Heart right ventricle (tissue), 16 donors: ENCODE results near the gene PSMD13. TPM values are rescaled to one million over a fixed set of nuclear protein-coding genes. Genes with fewer than 3 reads are reported as not detected.

Experiments used
- ATAC-seq, 8 donors: fragments of 200-7000 bp; cut with Tn5 transposase; one replicate each; pipeline ENCODE4 v1.9.1; 2020; ENCODE audit warnings: mild to moderate bottlenecking in 8 of 8, moderate library complexity in 8 of 8, moderate number of reproducible peaks in 1 of 8
- DNase-seq, 2 donors: peaks; one replicate each; pipeline ENCODE4 v3.0.0-alpha.2; 2020
- H3K27ac ChIP-seq, 10 donors: fragments of 200-600 bp; sonication (generic) in 2 of 10; one replicate each; pipeline versions ENCODE4 v1.5.0 to v1.8.0; 2020 to 2022; ENCODE audit warnings: mild to moderate bottlenecking in 3 of 10
- H3K27me3 ChIP-seq, 7 donors: fragments of 200-600 bp; one replicate each; pipeline ENCODE4 v1.8.0; 2021 to 2022; ENCODE audit warnings: mild to moderate bottlenecking in 2 of 7
- H3K36me3 ChIP-seq, 9 donors: fragments of 200-600 bp; sonication (generic) in 1 of 9; one replicate each; pipeline versions ENCODE4 v1.5.0 to v1.8.0; 2020 to 2022; ENCODE audit warnings: mild to moderate bottlenecking in 2 of 9
- H3K4me1 ChIP-seq, 9 donors: fragments of 200-600 bp; sonication (generic) in 1 of 9; one replicate each; pipeline versions ENCODE4 v1.5.0 to v1.8.0; 2020 to 2022; ENCODE audit warnings: mild to moderate bottlenecking in 4 of 9
- H3K4me3 ChIP-seq, 10 donors: fragments of 200-600 bp; sonication (generic) in 2 of 10; one replicate each; pipeline versions ENCODE4 v1.5.0 to v1.8.0; 2020 to 2022; ENCODE audit warnings: mild to moderate bottlenecking in 7 of 10, moderate library complexity in 2 of 10
- H3K9me3 ChIP-seq, 11 donors: fragments of 200-600 bp in 10 of 11; sonication (generic) in 2 of 11; one replicate each; pipeline versions ENCODE4 v1.5.0 to v1.8.0; 2013 to 2022; ENCODE audit warnings: mild to moderate bottlenecking in 2 of 11, control low read depth in 1 of 11, moderate library complexity in 1 of 11
- CTCF ChIP-seq, 9 donors: fragments of 200-600 bp; sonication (generic) in 2 of 9; IDR thresholded peaks; one replicate each; pipeline versions ENCODE4 v1.5.0 to v1.8.0; 2021 to 2022; ENCODE audit warnings: antibody characterized with exemption in 9 of 9, mild to moderate bottlenecking in 5 of 9, moderate library complexity in 1 of 9
- WGBS, 2 donors: extraction: QIAGEN DNeasy Blood & Tissue Kit; methylation state at CpG; one replicate each; pipeline ENCODE4 v1.1.7; 2013; ENCODE audit warnings: inconsistent platforms in 1 of 2; 5-methylcytosine and 5-hydroxymethylcytosine counted together
- intact Hi-C, 10 donors: fragments of 100-400 bp; cut with DNase I; formaldehyde crosslinking; loops; one replicate each; pipeline versions ENCODE4 v1.11.1 to v1.14.2; 2022
- polyA plus RNA-seq, 2 donors: library from polyadenylated mRNA; stranded (reverse); fragments of 200-250 nt; gene quantifications; one replicate each; pipeline ENCODE4 v1.2.3, GENCODE V29; 2013
- total RNA-seq, 10 donors: library from RNA; stranded (reverse); fragmentation: NEBNext Ultra II Directional in 3 of 10; extraction: Animal tissue kit (Norgen Biotek cat#: 25700) in 3 of 10; gene quantifications; one replicate each; pipeline versions ENCODE4 v1.2.1 to v1.2.4, GENCODE V29; 2021 to 2023
- donor health status: Arrhythmogenic right ventricular cardiomyopathy.
- donor health status: ischemic (EF 13 %, LVEDD 7.1; RV severe dilation, severe dysfunction).
- donor health status: healthy with polysubstance abuse.
- donor health status: DM: no; HTN: yes; CAD: no.
- donor health status: DM: no; HTN: no; CAD: no.
- donor health status: ischemic (EF 25% LVEDD 6.9; RV normal size, moderate dysfunction).
- donor health status: ischemic (EF 25% LVEDD 5.7; RV mildly dilated, moderate dysfunction).
- donor health status: healthy.
- donor health status: DM: yes; HTN: yes; CAD: no.
- donor health status: Ischemic cardiomyopathy.
- donor health status: ischemic (EF 35%, LVEDD 5.7; RV mildly dilated, moderate dysfunction).
- donor health status: nonischemic (EF 11% LVEDD 7.7; RV severe dilation, severe dysfunction).
- donor health status: DM: yes; HTN: yes; CAD: no.
- donor health status: PGD.
- donor health status: ischemic (EF 29% LVEDD 5.4; RV normal size, mild dysfunction).
- donor health status: nonischemic (EF 23%, LVEDD 6.1; RV moderate dilation, normal function).

PSMD13 gene
- total and polyA plus RNA-seq, 12 donors: 78.7 to 163 (median 94.4) TPM

GRCh38 chr11:288478-289397 is 52.0 kb downstream of the PSMD13 start, which contains the start of gene PGGHG:
PGGHG (plus strand) TSS chr11:289126; CDS start chr11:289817, 691 bp downstream.
- Histone ChIP-seq H3K4me3 (peak within 1 kb of the TSS; percentile 58 to 82 (median 70)), H3K27me3 (peaks cover 0 to 44% (median 34%) of the 10 kb centered on the region in 7 donors), H3K9me3 (no peaks in the 10 kb centered on the region), H3K4me1 (peaks cover 3 to 20% (median 18%) of the 10 kb centered on the region in 9 donors), H3K27ac (peak within 1 kb of the TSS; percentile 37 to 87 (median 80)), H3K36me3 (peaks cover 0 to 19% (median 0%) of the 10 kb centered on the region in 9 donors)
- WGBS, 2 donors: 1% methylated on average over 41 to 112 of the region's 112 CpGs
- peak; percentile 82 to 88 for DNase-seq
- intact Hi-C loops: loop anchor here in 1 of 10 donors (5.0 kb wide), 1 partner anchor 36 kb away; no protein-coding TSS in a partner anchor
- TF ChIP-seq CTCF (IDR thresholded peaks at IDR 0.05): no peak
- ATAC-seq: peak; percentile 80 to 93 (median 86)

GRCh38 chr11:289398-289711 is 52.6 kb downstream of the PSMD13 start:
- Histone ChIP-seq H3K4me1 (peaks cover 3 to 20% (median 18%) of the 10 kb centered on the region in 9 donors), H3K9me3 (no peaks in the 10 kb centered on the region), H3K27ac (peak overlapping the region; percentile 37 to 87 (median 80)), H3K27me3 (peaks cover 0 to 40% (median 28%) of the 10 kb centered on the region in 7 donors), H3K36me3 (peaks cover 0 to 24% (median 0%) of the 10 kb centered on the region in 9 donors), H3K4me3 (peak overlapping the region; percentile 2 to 82 (median 70))
- 23 to 25% methylated on average over 14 of the region's 14 CpGs for WGBS, 2 donors
- TF ChIP-seq CTCF (IDR thresholded peaks at IDR 0.05): no peak
- DNase-seq (no peak), ATAC-seq (peak in 3 of 8 donors; percentile 3 to 39 (median 6))
- intact Hi-C loops: loop anchor here in 1 of 10 donors (5.0 kb wide), 1 partner anchor 37 kb away; no protein-coding TSS in a partner anchor

- Histone ChIP-seq H3K27me3 (peaks cover 0 to 41% (median 22%) of the 10 kb centered on the region in 7 donors), H3K36me3 (peaks cover 0 to 30% (median 0%) of the 10 kb centered on the region in 9 donors), H3K9me3 (no peaks in the 10 kb centered on the region), H3K27ac (peak overlapping the region in 9 of 10 donors; percentile 37 to 87 (median 80)), H3K4me1 (peaks cover 3 to 20% (median 18%) of the 10 kb centered on the region in 9 donors), H3K4me3 (peak overlapping the region; percentile 2 to 82 (median 70))
- ATAC-seq (peak in 1 of 8 donors; percentile 2), DNase-seq (peak in 1 of 2 donors; percentile 14)
- TF ChIP-seq CTCF (IDR thresholded peaks at IDR 0.05): no peak
- 89% methylated on average over 48 of the region's 48 CpGs for WGBS, 2 donors
- intact Hi-C loops: loop anchor here in 1 of 10 donors (5.0 kb wide), 1 partner anchor 38 kb away; no protein-coding TSS in a partner anchor
Measured at GRCh38 chr11:289712-290620, 53.2 kb downstream of the PSMD13 start.
